ENCODE results near the gene UBL3.

The UBL3 gene

DNA sequence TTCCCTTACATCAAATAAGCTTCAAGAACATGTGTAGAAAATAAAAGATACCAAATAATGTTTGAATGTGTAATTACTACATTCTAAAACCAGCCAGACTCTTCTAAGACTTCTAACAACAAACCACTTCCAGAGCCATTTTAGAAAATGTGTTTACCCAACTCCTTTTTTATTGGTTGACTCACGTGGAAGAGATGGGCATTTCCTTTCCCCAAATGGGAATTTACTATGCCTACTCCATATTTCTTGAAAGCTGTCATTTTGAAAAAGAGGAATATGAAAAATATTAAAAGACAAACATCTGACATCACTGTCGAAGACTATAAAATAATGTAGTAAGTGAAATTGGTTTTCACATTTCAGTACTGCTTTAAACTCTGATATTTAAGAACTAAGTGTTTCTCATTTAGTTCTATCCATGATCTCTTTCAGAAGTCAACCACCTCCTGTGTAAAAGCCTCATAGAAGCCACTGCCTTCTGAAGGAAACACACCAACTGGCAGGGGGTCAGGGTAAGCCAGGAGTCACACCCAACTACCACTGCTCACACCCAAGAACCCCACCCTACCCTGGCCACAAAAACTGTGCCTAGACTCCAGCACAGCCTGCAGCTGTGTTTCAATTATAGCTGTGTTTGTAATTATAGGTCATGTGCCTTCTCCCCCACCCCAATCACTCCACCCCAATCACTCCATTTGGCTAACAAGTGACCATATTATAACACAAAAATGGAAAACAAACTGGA is 86.8 kb downstream of the UBL3 start:
- H3K4me3 ChIP-seq (ENCODE audit: low read depth, low read length), result no peak overlapping the region
- TF ChIP-seq CTCF (IDR thresholded peaks at IDR 0.05; ENCODE audit: borderline replicate concordance, insufficient read depth, low read depth, low read length), result no peak

GRCh38 chr13:29761815-29762214 is 88.6 kb downstream of the UBL3 start:
- H3K4me3 ChIP-seq (ENCODE audit: low read depth, low read length), result no peak overlapping the region
- TF ChIP-seq CTCF (IDR thresholded peaks at IDR 0.05; ENCODE audit: borderline replicate concordance, insufficient read depth, low read depth, low read length), result no peak

DNA sequence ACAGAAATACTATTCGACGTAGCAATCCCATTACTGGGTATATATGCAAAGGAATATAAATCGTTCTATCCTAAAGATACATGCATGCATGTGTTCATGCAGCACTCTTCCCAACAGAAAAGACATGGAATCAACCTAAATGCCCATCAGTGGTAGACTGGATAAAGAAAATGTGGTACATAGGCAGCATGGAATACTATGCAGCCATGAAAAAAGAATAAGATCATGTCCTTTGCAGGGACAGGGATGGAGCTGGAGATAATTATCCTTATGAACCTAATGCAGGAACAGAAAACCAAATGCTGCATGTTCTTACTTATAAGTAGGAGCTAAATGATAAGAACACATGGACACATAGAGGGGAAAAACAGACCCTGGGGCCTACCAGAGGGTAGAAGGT is 89.3 kb downstream of the UBL3 start:
- no peak for TF ChIP-seq CTCF (IDR thresholded peaks at IDR 0.05; ENCODE audit: borderline replicate concordance, insufficient read depth, low read depth, low read length)
- H3K4me3 ChIP-seq (ENCODE audit: low read depth, low read length), result no peak overlapping the region

DNA sequence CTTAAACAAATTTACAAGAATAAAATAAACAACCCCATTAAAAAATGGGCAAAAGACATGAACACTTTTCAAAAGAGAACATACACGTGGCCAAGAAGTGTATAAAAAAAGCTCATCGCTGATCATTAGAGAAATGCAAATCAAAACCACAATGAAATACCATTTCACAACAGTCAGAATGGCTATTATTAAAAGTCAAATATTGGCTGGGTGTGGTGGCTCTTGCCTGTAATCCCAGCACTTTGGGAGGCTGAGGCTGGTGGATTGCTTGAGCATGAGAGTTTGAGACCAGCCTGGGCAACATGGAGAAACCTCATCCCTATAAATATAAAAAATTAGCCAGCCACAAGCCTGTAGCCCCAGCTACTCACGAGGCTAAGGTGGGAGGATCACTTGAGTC is 89.9 kb downstream of the UBL3 start:
- TF ChIP-seq CTCF (IDR thresholded peaks at IDR 0.05; ENCODE audit: borderline replicate concordance, insufficient read depth, low read depth, low read length), result no peak
- H3K4me3 ChIP-seq (ENCODE audit: low read depth, low read length), result no peak overlapping the region

DNA sequence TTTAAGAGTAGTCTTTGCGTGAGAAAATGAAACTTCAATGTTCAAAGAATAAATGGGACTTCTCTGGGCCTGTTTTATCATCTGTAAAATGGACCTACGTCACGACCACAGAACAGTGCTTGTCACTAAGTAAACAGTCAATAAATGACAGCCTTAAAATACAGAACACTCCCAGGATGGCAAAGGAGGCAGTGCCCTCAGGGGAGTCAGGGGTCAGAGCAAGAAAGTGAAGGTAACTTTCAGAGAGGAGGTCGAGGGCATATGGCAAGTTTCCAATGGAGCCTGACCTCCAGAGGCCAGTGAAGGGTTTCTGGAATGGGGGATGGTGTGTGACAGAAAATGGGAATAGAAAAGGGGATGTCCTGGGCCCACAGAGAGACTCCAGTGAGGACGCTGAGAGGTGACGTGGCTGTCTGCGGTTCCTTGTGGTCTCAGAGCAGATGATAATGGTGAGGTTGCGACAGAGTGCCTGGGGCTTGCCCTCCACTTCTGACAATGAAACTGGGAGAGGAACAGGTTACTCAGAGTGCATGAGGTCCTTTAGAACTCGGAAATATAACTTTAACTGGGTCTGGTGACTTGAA is 91.8 kb downstream of the UBL3 start:
- no peak for TF ChIP-seq CTCF (IDR thresholded peaks at IDR 0.05; ENCODE audit: borderline replicate concordance, insufficient read depth, low read depth, low read length)
- H3K4me3 ChIP-seq (ENCODE audit: low read depth, low read length), result no peak overlapping the region

GRCh38 chr13:29756506-29756905 is 93.9 kb downstream of the UBL3 start:
- H3K4me3 ChIP-seq (ENCODE audit: low read depth, low read length), result no peak overlapping the region
- no peak for TF ChIP-seq CTCF (IDR thresholded peaks at IDR 0.05; ENCODE audit: borderline replicate concordance, insufficient read depth, low read depth, low read length)

DNA sequence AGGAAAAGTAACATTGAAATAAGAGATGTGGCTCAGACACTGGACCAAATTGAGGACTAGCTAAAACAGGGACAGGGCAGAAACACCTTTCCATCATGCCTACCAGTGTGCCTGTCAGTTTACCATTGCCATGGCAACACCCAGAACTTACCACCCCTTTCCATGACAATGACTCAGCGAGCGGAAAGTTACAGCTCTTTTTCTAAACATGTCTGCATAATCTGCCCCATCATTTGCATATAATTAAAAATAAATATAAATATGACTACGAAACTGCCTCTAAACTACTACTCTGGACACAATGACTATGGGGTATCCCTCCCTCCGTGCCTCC is 96.0 kb downstream of the UBL3 start:
- TF ChIP-seq CTCF (IDR thresholded peaks at IDR 0.05; ENCODE audit: borderline replicate concordance, insufficient read depth, low read depth, low read length), result no peak
- no peak overlapping the region for H3K4me3 ChIP-seq (ENCODE audit: low read depth, low read length)
